Measurements from ENCODE around the gene MED15. TPM values are rescaled to one million over a fixed set of nuclear protein-coding genes. Genes with fewer than 3 reads are reported as not detected.

MED15 gene
- total and polyA plus RNA-seq, 10 of the 15 experiments (the other 5 are each of a cell fraction or from before 2014, with no cell fraction given): 1.4 to 75.2 (median 26.9) TPM

DNA sequence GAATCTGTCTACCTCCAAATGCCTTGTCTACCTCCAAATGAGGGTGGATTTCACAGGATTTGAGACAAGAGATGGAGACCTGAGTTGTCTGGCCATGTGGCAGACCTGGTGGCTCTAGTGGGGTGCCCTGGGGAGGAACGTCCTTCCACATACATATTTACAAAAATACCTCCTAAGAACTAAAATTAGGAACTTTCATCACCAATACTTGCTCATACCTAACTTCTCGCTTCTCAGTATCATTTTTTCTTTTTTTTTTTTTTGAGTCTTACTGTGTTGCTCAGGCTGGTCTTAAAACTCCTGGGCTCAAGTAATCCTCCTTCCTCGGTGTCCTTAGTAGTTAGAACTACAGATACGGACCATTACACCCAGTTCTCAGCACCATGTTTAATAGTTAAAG lies 117.9 kb downstream of the MED15 start (continued):
- TF ChIP-seq HDAC2 (IDR thresholded peaks at IDR 0.05) (no peak), KAT2A (conservative IDR thresholded peaks at IDR 0.05; ENCODE audit: control insufficient read depth, low read depth, low read length) (no peak), NFIC (IDR thresholded peaks at IDR 0.05; ENCODE audit: low read depth, low read length) (peak; percentile 84), NFYA (IDR thresholded peaks at IDR 0.05; ENCODE audit: borderline replicate concordance, low read depth, low read length) (no peak), POLR2A (IDR thresholded peaks at IDR 0.05; ENCODE audit: low read depth, low read length) (0 out of 2 replicates have a peak, but pooled peaks have one; percentile 28), PAX5 (IDR thresholded peaks at IDR 0.05; ENCODE audit: borderline replicate concordance, low read depth, low read length) (peak; percentile 25; the same call in 1 of the 2 replicates), RAD21 (IDR thresholded peaks at IDR 0.05; ENCODE audit: insufficient read depth, low read depth, low read length) (no peak)
- TF ChIP-seq, protein P1, sequence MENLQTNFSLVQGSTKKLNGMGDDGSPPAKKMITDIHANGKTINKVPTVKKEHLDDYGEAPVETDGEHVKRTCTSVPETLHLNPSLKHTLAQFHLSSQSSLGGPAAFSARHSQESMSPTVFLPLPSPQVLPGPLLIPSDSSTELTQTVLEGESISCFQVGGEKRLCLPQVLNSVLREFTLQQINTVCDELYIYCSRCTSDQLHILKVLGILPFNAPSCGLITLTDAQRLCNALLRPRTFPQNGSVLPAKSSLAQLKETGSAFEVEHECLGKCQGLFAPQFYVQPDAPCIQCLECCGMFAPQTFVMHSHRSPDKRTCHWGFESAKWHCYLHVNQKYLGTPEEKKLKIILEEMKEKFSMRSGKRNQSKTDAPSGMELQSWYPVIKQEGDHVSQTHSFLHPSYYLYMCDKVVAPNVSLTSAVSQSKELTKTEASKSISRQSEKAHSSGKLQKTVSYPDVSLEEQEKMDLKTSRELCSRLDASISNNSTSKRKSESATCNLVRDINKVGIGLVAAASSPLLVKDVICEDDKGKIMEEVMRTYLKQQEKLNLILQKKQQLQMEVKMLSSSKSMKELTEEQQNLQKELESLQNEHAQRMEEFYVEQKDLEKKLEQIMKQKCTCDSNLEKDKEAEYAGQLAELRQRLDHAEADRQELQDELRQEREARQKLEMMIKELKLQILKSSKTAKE (IDR thresholded peaks at IDR 0.05; ENCODE audit: low read depth, poor library complexity, severe bottlenecking): peak; percentile 63
- TF ChIP-seq, protein P2, sequence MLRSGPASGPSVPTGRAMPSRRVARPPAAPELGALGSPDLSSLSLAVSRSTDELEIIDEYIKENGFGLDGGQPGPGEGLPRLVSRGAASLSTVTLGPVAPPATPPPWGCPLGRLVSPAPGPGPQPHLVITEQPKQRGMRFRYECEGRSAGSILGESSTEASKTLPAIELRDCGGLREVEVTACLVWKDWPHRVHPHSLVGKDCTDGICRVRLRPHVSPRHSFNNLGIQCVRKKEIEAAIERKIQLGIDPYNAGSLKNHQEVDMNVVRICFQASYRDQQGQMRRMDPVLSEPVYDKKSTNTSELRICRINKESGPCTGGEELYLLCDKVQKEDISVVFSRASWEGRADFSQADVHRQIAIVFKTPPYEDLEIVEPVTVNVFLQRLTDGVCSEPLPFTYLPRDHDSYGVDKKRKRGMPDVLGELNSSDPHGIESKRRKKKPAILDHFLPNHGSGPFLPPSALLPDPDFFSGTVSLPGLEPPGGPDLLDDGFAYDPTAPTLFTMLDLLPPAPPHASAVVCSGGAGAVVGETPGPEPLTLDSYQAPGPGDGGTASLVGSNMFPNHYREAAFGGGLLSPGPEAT (IDR thresholded peaks at IDR 0.05; ENCODE audit: low read depth): peak; percentile 21; the same call in 1 of the 2 replicates

DNA sequence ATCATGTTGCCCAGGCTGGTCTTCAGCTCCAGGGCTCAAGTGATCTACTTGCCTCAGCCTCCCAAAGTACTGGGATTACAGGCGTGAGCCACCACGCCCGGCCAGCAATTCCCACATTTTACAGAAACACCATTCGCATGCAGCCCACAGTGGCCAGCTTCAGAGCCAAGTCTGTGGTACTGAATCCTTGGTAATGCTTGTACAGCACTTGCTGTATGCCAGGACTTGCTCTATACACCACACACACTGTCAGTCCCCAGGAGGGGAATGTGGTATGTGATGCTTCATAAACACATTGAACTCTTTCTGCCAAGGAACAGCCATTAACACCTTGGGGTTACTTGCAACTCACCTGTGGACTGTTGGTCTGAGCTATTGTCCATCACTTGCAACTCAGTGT lies 119.4 kb downstream of the MED15 start:
- WGBS (ENCODE audit: insufficient coverage, insufficient replicate concordance, low lambda C conversion rate, missing lambda C conversion rate): 96% methylated on average over 4 of the region's 4 CpGs
- ChIA-PET SMC1A (ENCODE audit: uncharacterized antibody, unreplicated experiment) (interaction anchor here (0.8 kb wide), 1 partner anchor 122 kb away, joined by 3 read pairs; no protein-coding TSS in a partner anchor), RAD21 (ENCODE audit: unreplicated experiment) (no interaction called here), POLR2A (no interaction called here), CTCF (interaction anchor here (1.0 to 1.4 kb wide), 2 partner anchors 20 to 123 kb away, joined by 3 to 5 read pairs; no protein-coding TSS in a partner anchor)
- H3K4me3 ChIP-seq: no peak overlapping the region
- no TSS peak for BruUV-seq (replicated peaks)
- H3K79me2 ChIP-seq (ENCODE audit: control insufficient read depth, insufficient read depth, low read length): no peaks in the 10 kb centered on the region
- no peak overlapping the region for H2AFZ ChIP-seq (ENCODE audit: control insufficient read depth, low read depth, low read length)
- no peaks in the 10 kb centered on the region for H4K20me1 ChIP-seq (ENCODE audit: control insufficient read depth, insufficient read depth)
- H3K9me3 ChIP-seq (replicated peaks; ENCODE audit: control insufficient read depth, insufficient read depth, low read length): no peaks in the 10 kb centered on the region
- no peaks in the 10 kb centered on the region for H3K27me3 ChIP-seq (replicated peaks in 1 of 2; ENCODE audit: control insufficient read depth in 2 of 2, insufficient read depth in 2 of 2, low read length in 1 of 2)
- no peak for DNase-seq (ENCODE audit: low read depth, low spot score)
- no peak overlapping the region for H3K4me2 ChIP-seq (ENCODE audit: control insufficient read depth, insufficient read depth)
- no peak overlapping the region for H3K9ac ChIP-seq (ENCODE audit: control insufficient read depth, insufficient read depth, low read length)
- ATAC-seq: no peak
- no peak for FAIRE-seq
- peaks cover 34% of the 10 kb centered on the region for H3K4me1 ChIP-seq (ENCODE audit: control insufficient read depth, insufficient read depth, low read length)
- no peak for TF ChIP-seq PAX8 (IDR thresholded peaks at IDR 0.05)
- no peak for TF ChIP-seq CBFB (IDR thresholded peaks at IDR 0.05; ENCODE audit: low read depth)
- TF ChIP-seq, protein P3, sequence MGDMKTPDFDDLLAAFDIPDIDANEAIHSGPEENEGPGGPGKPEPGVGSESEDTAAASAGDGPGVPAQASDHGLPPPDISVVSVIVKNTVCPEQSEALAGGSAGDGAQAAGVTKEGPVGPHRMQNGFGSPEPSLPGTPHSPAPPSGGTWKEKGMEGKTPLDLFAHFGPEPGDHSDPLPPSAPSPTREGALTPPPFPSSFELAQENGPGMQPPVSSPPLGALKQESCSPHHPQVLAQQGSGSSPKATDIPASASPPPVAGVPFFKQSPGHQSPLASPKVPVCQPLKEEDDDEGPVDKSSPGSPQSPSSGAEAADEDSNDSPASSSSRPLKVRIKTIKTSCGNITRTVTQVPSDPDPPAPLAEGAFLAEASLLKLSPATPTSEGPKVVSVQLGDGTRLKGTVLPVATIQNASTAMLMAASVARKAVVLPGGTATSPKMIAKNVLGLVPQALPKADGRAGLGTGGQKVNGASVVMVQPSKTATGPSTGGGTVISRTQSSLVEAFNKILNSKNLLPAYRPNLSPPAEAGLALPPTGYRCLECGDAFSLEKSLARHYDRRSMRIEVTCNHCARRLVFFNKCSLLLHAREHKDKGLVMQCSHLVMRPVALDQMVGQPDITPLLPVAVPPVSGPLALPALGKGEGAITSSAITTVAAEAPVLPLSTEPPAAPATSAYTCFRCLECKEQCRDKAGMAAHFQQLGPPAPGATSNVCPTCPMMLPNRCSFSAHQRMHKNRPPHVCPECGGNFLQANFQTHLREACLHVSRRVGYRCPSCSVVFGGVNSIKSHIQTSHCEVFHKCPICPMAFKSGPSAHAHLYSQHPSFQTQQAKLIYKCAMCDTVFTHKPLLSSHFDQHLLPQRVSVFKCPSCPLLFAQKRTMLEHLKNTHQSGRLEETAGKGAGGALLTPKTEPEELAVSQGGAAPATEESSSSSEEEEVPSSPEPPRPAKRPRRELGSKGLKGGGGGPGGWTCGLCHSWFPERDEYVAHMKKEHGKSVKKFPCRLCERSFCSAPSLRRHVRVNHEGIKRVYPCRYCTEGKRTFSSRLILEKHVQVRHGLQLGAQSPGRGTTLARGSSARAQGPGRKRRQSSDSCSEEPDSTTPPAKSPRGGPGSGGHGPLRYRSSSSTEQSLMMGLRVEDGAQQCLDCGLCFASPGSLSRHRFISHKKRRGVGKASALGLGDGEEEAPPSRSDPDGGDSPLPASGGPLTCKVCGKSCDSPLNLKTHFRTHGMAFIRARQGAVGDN (IDR thresholded peaks at IDR 0.05): no peak
- no peak for TF ChIP-seq RCOR1 (conservative IDR thresholded peaks at IDR 0.05; ENCODE audit: low read depth, low read length)
- intact Hi-C loops (cut with micrococcal nuclease; ENCODE audit: unreplicated experiment): no loop called here
- no peaks in the 10 kb centered on the region for H3K36me3 ChIP-seq (ENCODE audit: control insufficient read depth in 2 of 2, insufficient read depth in 2 of 2, low read length in 1 of 2)
- no peak overlapping the region for H3K27ac ChIP-seq (ENCODE audit: control insufficient read depth, insufficient read depth)
- in situ Hi-C loops (cut with MboI): no loop called here

All from GM12878 (cell line).